PC-9 (cell line): ENCODE data around the gene IGFBP7. TPM values are rescaled to one million over a fixed set of nuclear protein-coding genes. Genes with fewer than 3 reads are reported as not detected.

Experiments used
- BruUV-seq: library from RNA; stranded (reverse); fragments of 400-500 nt; replicated peaks from 2 replicates; lab custom pipeline; 2021; lab: Mats Ljungman, UMichigan
- CTCF ChIA-PET: fragments of 300-600 bp; sonication (Branson Sonifier 250); formaldehyde crosslinking; loops from one replicate; lab custom pipeline; 2022; ENCODE audit warnings: antibody characterized with exemption; lab: Charles Lee
- POLR2A ChIA-PET: fragments of 300-600 bp; sonication (Branson Sonifier 250); formaldehyde crosslinking; loops from one replicate; lab custom pipeline; 2022; ENCODE audit warnings: antibody characterized with exemption; ENCODE audit not compliant: unreplicated experiment; lab: Charles Lee
- DNase-seq, 2 experiments: peaks; one replicate each; pipeline versions ENCODE4 v3.0.0 to v3.0.0-alpha.2; 2015 to 2022; ENCODE audit warnings: mixed read lengths in 1 of 2
- H2AFZ ChIP-seq: fragments of 200-600 bp; sonication (generic); 2 replicates; pipeline ENCODE4 v1.8.1; 2017; ENCODE audit warnings: antibody characterized with exemption
- H3F3A ChIP-seq: fragments of 200-600 bp; sonication (generic); 2 replicates; pipeline ENCODE4 v1.8.1; 2017; ENCODE audit warnings: antibody characterized with exemption, mild to moderate bottlenecking, low read depth; ENCODE audit not compliant: insufficient read depth
- H3K27ac ChIP-seq: fragments of 200-600 bp; sonication (generic); 2 replicates; pipeline ENCODE4 v1.6.1; 2016; ENCODE audit warnings: mixed run types
- H3K27me3 ChIP-seq: fragments of 200-600 bp; sonication (generic); 2 replicates; pipeline ENCODE4 v1.6.1; 2016; ENCODE audit warnings: low read depth, mixed run types; ENCODE audit not compliant: insufficient read depth
- H3K36me3 ChIP-seq: fragments of 200-600 bp; sonication (generic); 2 replicates; pipeline ENCODE4 v1.6.1; 2016; ENCODE audit warnings: low read depth, mixed run types
- H3K4me1 ChIP-seq: fragments of 200-600 bp; sonication (generic); replicated peaks from 2 replicates; pipeline ENCODE4 v1.6.1; 2016; ENCODE audit warnings: mixed run types; ENCODE audit not compliant: insufficient read depth
- H3K4me2 ChIP-seq: fragments of 200-600 bp; sonication (generic); 2 replicates; pipeline ENCODE4 v1.6.1; 2017; ENCODE audit warnings: mixed run types
- H3K4me3 ChIP-seq: fragments of 200-600 bp; sonication (generic); 2 replicates; pipeline ENCODE4 v1.6.1; 2016; ENCODE audit warnings: mixed run types
- H3K79me2 ChIP-seq: fragments of 200-600 bp; sonication (generic); 2 replicates; pipeline ENCODE4 v1.6.1; 2017; ENCODE audit warnings: low read depth, mixed run types
- H3K9me2 ChIP-seq: fragments of 200-600 bp; sonication (generic); 2 replicates; pipeline ENCODE4 v1.8.1; 2017; ENCODE audit warnings: mild to moderate bottlenecking; ENCODE audit not compliant: insufficient read depth
- H3K9me3 ChIP-seq: fragments of 200-600 bp; sonication (generic); 2 replicates; pipeline ENCODE4 v1.8.1; 2016; ENCODE audit warnings: low read depth; ENCODE audit not compliant: insufficient read depth
- H4K20me1 ChIP-seq: fragments of 200-600 bp; sonication (generic); 2 replicates; pipeline ENCODE4 v1.8.1; 2017; ENCODE audit not compliant: insufficient read depth
- EZH2 ChIP-seq: fragments of 200-600 bp; sonication (generic); IDR thresholded peaks from 2 replicates; pipeline ENCODE4 v1.8.0; 2017; ENCODE audit warnings: antibody characterized with exemption, low read depth
- intact Hi-C: fragments of 100-400 bp; cut with micrococcal nuclease; formaldehyde crosslinking; loops from one replicate; pipeline ENCODE4 v1.10.0; 2022; ENCODE audit not compliant: unreplicated experiment
- total RNA-seq: library from RNA; stranded (reverse); gene quantifications from 2 replicates; pipeline ENCODE4 v1.2.3, GENCODE V29; 2021
- TF ChIP-seq, protein P1 (sequence below): fragments of 200-600 bp; sonication (generic); conservative IDR thresholded peaks from 2 replicates; pipeline ENCODE4 v1.6.1; 2017; ENCODE audit warnings: mixed run types, antibody characterized with exemption, mild to moderate bottlenecking, moderate library complexity

IGFBP7 gene
- total RNA-seq, 1 experiment from 2014 or later, result 127 TPM

DNA sequence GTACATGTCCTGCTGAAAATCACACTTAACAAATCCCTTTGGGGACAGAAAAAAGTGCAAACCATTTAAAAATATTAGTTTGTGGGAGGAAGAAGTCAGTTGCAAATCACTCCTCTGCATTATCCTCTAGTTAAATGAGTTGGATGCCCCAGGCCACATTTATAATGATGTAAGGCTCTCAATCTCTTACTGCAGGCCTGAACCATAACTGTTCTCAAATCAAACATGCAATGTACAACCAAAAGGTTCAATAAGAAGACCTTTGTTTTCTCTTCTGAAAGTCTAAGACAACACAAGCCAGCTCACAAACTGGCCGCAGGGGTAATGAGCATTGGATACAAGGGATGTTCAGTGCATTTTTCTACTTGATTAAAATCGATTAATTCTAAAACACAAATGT lies 39.7 kb downstream of the IGFBP7 start:
- ChIA-PET POLR2A (no interaction called here), CTCF (no interaction called here)
- no TSS peak for BruUV-seq
- TF ChIP-seq EZH2, result no peak
- TF ChIP-seq, protein P1, sequence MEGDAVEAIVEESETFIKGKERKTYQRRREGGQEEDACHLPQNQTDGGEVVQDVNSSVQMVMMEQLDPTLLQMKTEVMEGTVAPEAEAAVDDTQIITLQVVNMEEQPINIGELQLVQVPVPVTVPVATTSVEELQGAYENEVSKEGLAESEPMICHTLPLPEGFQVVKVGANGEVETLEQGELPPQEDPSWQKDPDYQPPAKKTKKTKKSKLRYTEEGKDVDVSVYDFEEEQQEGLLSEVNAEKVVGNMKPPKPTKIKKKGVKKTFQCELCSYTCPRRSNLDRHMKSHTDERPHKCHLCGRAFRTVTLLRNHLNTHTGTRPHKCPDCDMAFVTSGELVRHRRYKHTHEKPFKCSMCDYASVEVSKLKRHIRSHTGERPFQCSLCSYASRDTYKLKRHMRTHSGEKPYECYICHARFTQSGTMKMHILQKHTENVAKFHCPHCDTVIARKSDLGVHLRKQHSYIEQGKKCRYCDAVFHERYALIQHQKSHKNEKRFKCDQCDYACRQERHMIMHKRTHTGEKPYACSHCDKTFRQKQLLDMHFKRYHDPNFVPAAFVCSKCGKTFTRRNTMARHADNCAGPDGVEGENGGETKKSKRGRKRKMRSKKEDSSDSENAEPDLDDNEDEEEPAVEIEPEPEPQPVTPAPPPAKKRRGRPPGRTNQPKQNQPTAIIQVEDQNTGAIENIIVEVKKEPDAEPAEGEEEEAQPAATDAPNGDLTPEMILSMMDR, result no peak
- Histone ChIP-seq H3K4me3 (no peak overlapping the region), H4K20me1 (no peaks in the 10 kb centered on the region), H3K79me2 (no peaks in the 10 kb centered on the region), H3K9me3 (no peaks in the 10 kb centered on the region), H3K4me1 (no peaks in the 10 kb centered on the region), H3K36me3 (no peaks in the 10 kb centered on the region), H2AFZ (no peak overlapping the region), H3K27me3 (no peaks in the 10 kb centered on the region), H3K9me2 (no peaks in the 10 kb centered on the region), H3F3A (no peaks in the 10 kb centered on the region), H3K27ac (no peak overlapping the region), H3K4me2 (no peak overlapping the region)
- DNase-seq, result no peak
- intact Hi-C loops, result no loop called here

- H3K9me2 ChIP-seq, result no peaks in the 10 kb centered on the region
- DNase-seq, result no peak
- TF ChIP-seq, protein P1, result no peak
- TF ChIP-seq EZH2, result no peak
- H3K27me3 ChIP-seq, result no peaks in the 10 kb centered on the region
- ChIA-PET POLR2A (no interaction called here), CTCF (no interaction called here)
- H3K36me3 ChIP-seq, result no peaks in the 10 kb centered on the region
- H3K4me3 ChIP-seq, result no peak overlapping the region
- no TSS peak for BruUV-seq
- intact Hi-C loops, result no loop called here
- no peaks in the 10 kb centered on the region for H3K79me2 ChIP-seq
- no peaks in the 10 kb centered on the region for H3F3A ChIP-seq
- peaks cover 10% of the 10 kb centered on the region; the same call in 1 of the 2 replicates for H3K4me1 ChIP-seq
- H2AFZ ChIP-seq, result no peak overlapping the region
- H3K9me3 ChIP-seq, result no peaks in the 10 kb centered on the region
- no peak overlapping the region for H3K27ac ChIP-seq
- H3K4me2 ChIP-seq, result no peak overlapping the region
- no peaks in the 10 kb centered on the region for H4K20me1 ChIP-seq
These were observed 41.8 kb downstream of the IGFBP7 start for GRCh38 chr4:57068237-57068981.

- POLR2A ChIA-PET, result no interaction called here
- H3K79me2 ChIP-seq, result no peaks in the 10 kb centered on the region
- CTCF ChIA-PET, result no interaction called here
These were observed 44.3 kb downstream of the IGFBP7 start for GRCh38 chr4:57065730-57066482.

More at GRCh38 chr4:57065730-57066482, 44.3 kb downstream of the IGFBP7 start:
- Histone ChIP-seq H3K27ac (no peak overlapping the region), H4K20me1 (no peaks in the 10 kb centered on the region), H3K4me1 (peaks cover 10% of the 10 kb centered on the region; the same call in 1 of the 2 replicates), H3K4me3 (no peak overlapping the region), H3K9me2 (no peaks in the 10 kb centered on the region), H3K9me3 (no peaks in the 10 kb centered on the region), H3F3A (no peaks in the 10 kb centered on the region), H2AFZ (no peak overlapping the region), H3K27me3 (no peaks in the 10 kb centered on the region), H3K36me3 (no peaks in the 10 kb centered on the region), H3K4me2 (no peak overlapping the region)
- intact Hi-C loops, result no loop called here
- DNase-seq, result no peak
- no peak for TF ChIP-seq EZH2
- TF ChIP-seq, protein P1, result no peak
- no TSS peak for BruUV-seq
